Melanocyte of skin (primary cell): ENCODE data around the gene SEC22A. TPM values are rescaled to one million over a fixed set of nuclear protein-coding genes. Genes with fewer than 3 reads are reported as not detected.

Experiments used
- total RNA-seq, 2 donors: library from RNA; depleted of rRNA; stranded (reverse); fragments of >200 nt; gene quantifications; 2 replicates each; pipeline ENCODE4 v1.2.3, GENCODE V29; 2012

Gene SEC22A
- 10 to 100 TPM; 27.9 to 29.6 TPM for total RNA-seq

GRCh38 chr3:123201557-123202427, at the start of gene SEC22A:
SEC22A (plus strand) TSS chr3:123201943; CDS start chr3:123209218, 7,275 bp downstream.

Other genes starting within 250 kb of the SEC22A start
- gene SEMA5B, start 174.2 kb upstream of the SEC22A start, total RNA-seq, result not detected
- gene PDIA5, start 134.9 kb upstream of the SEC22A start, total RNA-seq, result 10 to 100 TPM in 1 of 2 donors, 1 to 10 TPM in 1; 7.6 to 15.7 TPM
- under 1 TPM; under 0.01 to 0.34 TPM for gene ADCY5, start 247.1 kb downstream of the SEC22A start, total RNA-seq